ENCODE results near the gene ARHGEF4. TPM values are rescaled to one million over a fixed set of nuclear protein-coding genes. Genes with fewer than 3 reads are reported as not detected.

The ARHGEF4 gene
- total RNA-seq, 2 donors from 2014 or later = 0.77 to 1.5 TPM

GRCh38 chr2:131031875-131032274 is 195.2 kb downstream of the ARHGEF4 start:
- no peak for ATAC-seq
- H3K36me3 Mint-ChIP-seq (ENCODE audit: low read depth) = no peaks in the 10 kb centered on the region
- H3K4me1 Mint-ChIP-seq = no peaks in the 10 kb centered on the region
- H3K4me3 Mint-ChIP-seq = no peak overlapping the region
- DNase-seq = no peak
- H3K27me3 Mint-ChIP-seq = peaks cover 34% of the 10 kb centered on the region
- H3K27ac Mint-ChIP-seq = no peak overlapping the region
- no peaks in the 10 kb centered on the region for H3K9me3 ChIP-seq (ENCODE audit: control insufficient read depth, low read length, poor library complexity, severe bottlenecking)

DNA sequence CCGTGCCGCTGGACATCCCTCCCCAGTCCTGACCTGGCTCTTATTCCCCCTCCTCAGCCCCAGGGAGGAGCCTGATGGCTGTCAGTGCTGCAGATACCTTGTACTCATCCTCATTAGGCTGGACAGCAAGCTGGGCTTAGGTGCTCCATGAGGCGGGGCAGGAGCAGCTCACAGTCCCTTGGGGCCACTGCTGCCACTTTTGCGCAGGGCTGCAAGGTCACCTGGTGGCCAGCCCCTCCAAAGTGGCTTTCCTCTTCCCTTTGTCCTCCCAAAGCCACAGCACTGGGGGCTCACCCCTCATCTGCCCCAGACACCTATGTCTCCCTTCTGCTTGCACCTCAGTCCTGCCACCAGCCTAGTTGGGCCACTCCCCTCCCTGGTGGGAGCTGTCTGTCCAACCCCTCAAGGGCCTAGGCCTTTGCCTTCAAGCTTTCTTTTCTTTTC is 195.7 kb downstream of the ARHGEF4 start:
- H3K4me1 Mint-ChIP-seq = no peaks in the 10 kb centered on the region
- no peaks in the 10 kb centered on the region for H3K36me3 Mint-ChIP-seq (ENCODE audit: low read depth)
- H3K27me3 Mint-ChIP-seq = peaks cover 39% of the 10 kb centered on the region
- H3K4me3 Mint-ChIP-seq = no peak overlapping the region
- DNase-seq (no peak), ATAC-seq (no peak)
- H3K27ac Mint-ChIP-seq = no peak overlapping the region
- no peaks in the 10 kb centered on the region for H3K9me3 ChIP-seq (ENCODE audit: control insufficient read depth, low read length, poor library complexity, severe bottlenecking)

GRCh38 chr2:131033786-131034121 is 197.0 kb downstream of the ARHGEF4 start:
- Mint-ChIP-seq H3K36me3 (ENCODE audit: low read depth) (no peaks in the 10 kb centered on the region), H3K27ac (no peak overlapping the region), H3K27me3 (peaks cover 42% of the 10 kb centered on the region), H3K4me3 (no peak overlapping the region), H3K4me1 (no peaks in the 10 kb centered on the region)
- DNase-seq = no peak
- ATAC-seq = no peak
- H3K9me3 ChIP-seq (ENCODE audit: control insufficient read depth, low read length, poor library complexity, severe bottlenecking) = no peaks in the 10 kb centered on the region

DNA sequence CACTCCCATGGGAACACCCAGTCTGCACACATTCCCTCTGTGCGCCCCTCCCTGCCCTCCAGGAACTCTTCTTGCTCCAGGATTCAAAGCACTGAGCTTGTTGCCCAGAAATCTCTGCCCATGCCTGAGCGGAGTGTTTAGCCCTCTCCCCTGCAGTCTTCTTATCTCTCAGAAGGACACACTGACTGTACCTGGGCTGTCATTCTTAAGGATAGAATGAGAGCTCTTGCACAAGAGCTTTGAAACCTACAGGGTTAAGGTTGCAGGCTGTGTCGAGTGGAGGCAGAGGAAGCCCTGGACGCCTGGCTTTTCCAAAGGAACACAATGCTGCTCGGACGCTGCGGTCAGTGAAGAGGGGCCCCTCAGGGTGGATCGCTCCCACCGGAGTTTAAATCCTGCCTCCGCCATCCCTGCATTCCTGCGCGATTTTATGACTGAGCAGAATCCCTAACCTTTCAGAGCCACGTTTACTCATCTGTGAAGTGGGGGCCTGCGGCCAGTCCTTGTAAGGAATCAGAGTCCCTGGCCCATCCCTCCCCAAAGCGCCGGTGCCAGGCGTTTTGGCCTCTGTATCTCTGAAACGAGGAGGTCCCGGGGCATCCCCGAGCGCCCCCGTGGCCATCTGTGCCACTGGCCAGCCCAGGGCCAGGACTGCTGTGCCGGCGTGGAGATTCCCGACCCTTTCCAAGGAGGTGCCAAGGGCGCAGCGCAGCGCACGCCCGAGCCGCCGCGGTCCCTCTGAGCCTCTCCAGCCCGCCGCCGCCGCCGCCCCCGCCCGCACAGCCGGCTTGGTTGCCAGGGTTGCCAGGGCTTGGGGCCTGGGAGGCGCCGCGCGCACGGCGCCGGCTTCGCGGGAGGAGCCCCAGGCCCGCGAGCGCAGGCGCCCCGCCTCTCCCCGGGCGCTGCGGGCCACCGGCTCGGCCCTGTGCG is 197.7 kb downstream of the ARHGEF4 start:
- ATAC-seq (peak; percentile 46), DNase-seq (no peak)
- H3K27ac Mint-ChIP-seq = no peak overlapping the region
- no peaks in the 10 kb centered on the region for H3K36me3 Mint-ChIP-seq (ENCODE audit: low read depth)
- H3K27me3 Mint-ChIP-seq = peaks cover 42% of the 10 kb centered on the region
- peak overlapping the region; percentile 5 for H3K4me3 Mint-ChIP-seq
- H3K4me1 Mint-ChIP-seq = no peaks in the 10 kb centered on the region
- H3K9me3 ChIP-seq (ENCODE audit: control insufficient read depth, low read length, poor library complexity, severe bottlenecking) = no peaks in the 10 kb centered on the region

GRCh38 chr2:131035112-131035825 is 198.6 kb downstream of the ARHGEF4 start:
- Mint-ChIP-seq H3K4me3 (peak overlapping the region; percentile 69), H3K27ac (no peak overlapping the region), H3K36me3 (ENCODE audit: low read depth) (no peaks in the 10 kb centered on the region), H3K4me1 (peaks cover 2% of the 10 kb centered on the region), H3K27me3 (peaks cover 36% of the 10 kb centered on the region)
- H3K9me3 ChIP-seq (ENCODE audit: control insufficient read depth, low read length, poor library complexity, severe bottlenecking) = no peaks in the 10 kb centered on the region
- DNase-seq (no peak), ATAC-seq (no peak)

DNA sequence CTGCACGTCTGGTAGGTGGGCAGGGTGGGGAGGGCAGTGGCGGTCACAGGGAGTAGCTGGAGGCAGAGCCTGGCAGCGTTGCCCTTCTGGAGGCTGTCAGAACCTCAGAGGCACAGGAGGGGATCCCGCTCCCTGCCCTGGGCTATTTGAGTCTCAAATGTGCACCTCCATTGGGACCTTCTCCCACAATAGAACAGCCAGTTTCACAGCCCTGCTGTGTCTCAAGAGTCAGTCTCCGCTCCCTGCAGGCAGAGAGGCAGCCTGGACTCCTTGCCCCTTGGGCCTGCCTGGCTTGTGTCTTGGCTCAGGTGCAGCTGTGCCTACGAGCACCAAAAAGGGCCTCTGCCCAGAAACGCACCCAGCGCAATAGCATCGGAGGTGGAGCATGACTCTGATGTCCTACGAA is 199.1 kb downstream of the ARHGEF4 start:
- no peaks in the 10 kb centered on the region for H3K9me3 ChIP-seq (ENCODE audit: control insufficient read depth, low read length, poor library complexity, severe bottlenecking)
- ATAC-seq (no peak), DNase-seq (no peak)
- no peak overlapping the region for H3K27ac Mint-ChIP-seq
- H3K4me1 Mint-ChIP-seq = peaks cover 2% of the 10 kb centered on the region
- peaks cover 33% of the 10 kb centered on the region for H3K27me3 Mint-ChIP-seq
- no peaks in the 10 kb centered on the region for H3K36me3 Mint-ChIP-seq (ENCODE audit: low read depth)
- H3K4me3 Mint-ChIP-seq = no peak overlapping the region

- Mint-ChIP-seq H3K27me3 (peaks cover 33% of the 10 kb centered on the region), H3K27ac (no peak overlapping the region), H3K4me1 (peaks cover 6% of the 10 kb centered on the region), H3K4me3 (peak overlapping the region; percentile 19), H3K36me3 (ENCODE audit: low read depth) (no peaks in the 10 kb centered on the region)
- no peak for ATAC-seq
- no peaks in the 10 kb centered on the region for H3K9me3 ChIP-seq (ENCODE audit: control insufficient read depth, low read length, poor library complexity, severe bottlenecking)
- no peak for DNase-seq
Measured at GRCh38 chr2:131036269-131036668, 199.6 kb downstream of the ARHGEF4 start.

DNA sequence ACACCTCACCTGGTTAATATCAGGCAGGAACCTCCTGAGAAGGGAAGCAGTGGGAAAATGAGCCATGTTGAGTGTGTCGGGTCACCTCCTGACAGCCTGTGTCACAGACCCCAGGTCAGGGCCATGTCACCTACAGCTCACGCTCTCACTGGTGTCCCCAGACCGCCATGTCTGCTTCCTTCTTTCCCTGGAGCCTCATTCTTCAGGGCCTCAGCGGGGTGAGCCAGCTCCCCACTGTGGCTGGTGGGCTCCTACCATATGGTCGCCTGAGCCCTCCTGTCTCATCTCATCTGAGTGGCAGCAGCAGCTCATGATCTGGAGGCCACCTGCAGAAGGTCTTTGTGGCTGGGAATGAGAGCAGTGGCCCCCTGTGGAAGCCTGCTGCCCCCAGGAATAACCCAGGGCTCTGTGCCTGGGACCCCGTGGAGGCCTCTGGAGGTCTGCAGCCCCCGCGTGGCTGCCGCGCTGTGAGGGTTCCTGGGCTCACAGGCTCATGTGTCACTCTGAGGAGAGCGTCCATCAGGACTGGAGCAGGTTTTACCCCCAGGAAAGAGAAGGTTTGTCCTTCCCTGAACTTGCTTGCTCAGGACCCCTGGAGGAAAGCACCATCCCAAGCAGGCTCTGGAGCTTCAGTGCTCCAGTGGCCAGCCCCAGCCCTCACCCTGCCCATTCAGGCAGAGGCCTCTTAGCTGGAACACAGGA is 200.1 kb downstream of the ARHGEF4 start:
- H3K4me1 Mint-ChIP-seq = peaks cover 11% of the 10 kb centered on the region
- no peaks in the 10 kb centered on the region for H3K9me3 ChIP-seq (ENCODE audit: control insufficient read depth, low read length, poor library complexity, severe bottlenecking)
- ATAC-seq (no peak), DNase-seq (no peak)
- H3K27me3 Mint-ChIP-seq = peaks cover 33% of the 10 kb centered on the region
- no peak overlapping the region for H3K4me3 Mint-ChIP-seq
- H3K27ac Mint-ChIP-seq = no peak overlapping the region
- no peaks in the 10 kb centered on the region for H3K36me3 Mint-ChIP-seq (ENCODE audit: low read depth)

GRCh38 chr2:131037398-131038257 is 200.9 kb downstream of the ARHGEF4 start:
- ATAC-seq (no peak), DNase-seq (no peak)
- peaks cover 14% of the 10 kb centered on the region for H3K4me1 Mint-ChIP-seq
- no peak overlapping the region for H3K4me3 Mint-ChIP-seq
- H3K9me3 ChIP-seq (ENCODE audit: control insufficient read depth, low read length, poor library complexity, severe bottlenecking) = no peaks in the 10 kb centered on the region
- H3K27me3 Mint-ChIP-seq = peaks cover 33% of the 10 kb centered on the region
- H3K27ac Mint-ChIP-seq = no peak overlapping the region
- no peaks in the 10 kb centered on the region for H3K36me3 Mint-ChIP-seq (ENCODE audit: low read depth)

DNA sequence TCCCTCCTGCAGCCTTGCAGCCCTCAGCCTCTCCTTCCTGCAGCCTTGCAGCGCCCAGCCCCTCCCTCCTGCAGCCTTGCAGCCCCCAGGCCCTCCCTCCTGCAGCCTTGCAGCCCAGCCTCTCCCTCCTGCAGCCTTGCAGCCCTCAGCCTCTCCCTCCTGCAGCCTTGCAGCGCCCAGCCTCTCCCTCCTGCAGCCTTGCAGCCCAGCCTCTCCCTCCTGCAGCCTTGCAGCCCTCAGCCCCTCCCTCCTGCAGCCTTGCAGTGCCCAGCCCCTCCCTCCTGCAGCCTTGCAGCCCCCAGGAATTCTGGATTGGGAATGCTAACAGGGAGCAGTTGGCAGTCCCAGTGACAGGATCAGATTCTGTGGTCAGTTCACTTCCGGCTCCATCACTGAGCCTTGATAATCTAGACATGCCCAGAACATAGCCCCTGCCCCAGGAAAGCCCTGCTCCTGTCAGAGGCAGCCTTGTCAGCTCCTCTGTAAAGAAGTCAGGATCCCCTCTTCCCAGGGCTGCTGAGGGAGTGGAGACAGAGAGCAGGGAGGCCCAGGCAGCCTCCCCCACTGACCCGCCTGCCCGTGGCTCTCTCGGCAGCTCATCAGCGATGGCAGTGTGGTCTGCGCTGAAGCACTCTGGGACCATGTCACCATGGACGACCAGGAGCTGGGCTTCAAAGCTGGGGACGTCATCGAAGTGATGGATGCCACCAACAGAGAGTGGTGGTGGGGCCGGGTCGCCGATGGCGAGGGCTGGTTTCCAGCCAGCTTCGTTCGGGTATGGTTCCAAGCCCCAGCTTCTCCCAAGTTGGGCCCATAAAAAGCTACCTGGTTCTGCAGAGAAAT is 201.8 kb downstream of the ARHGEF4 start:
- DNase-seq (no peak), ATAC-seq (no peak)
- Mint-ChIP-seq H3K4me3 (no peak overlapping the region), H3K4me1 (peaks cover 14% of the 10 kb centered on the region), H3K27ac (no peak overlapping the region), H3K36me3 (ENCODE audit: low read depth) (no peaks in the 10 kb centered on the region), H3K27me3 (peaks cover 28% of the 10 kb centered on the region)
- H3K9me3 ChIP-seq (ENCODE audit: control insufficient read depth, low read length, poor library complexity, severe bottlenecking) = no peaks in the 10 kb centered on the region

DNA sequence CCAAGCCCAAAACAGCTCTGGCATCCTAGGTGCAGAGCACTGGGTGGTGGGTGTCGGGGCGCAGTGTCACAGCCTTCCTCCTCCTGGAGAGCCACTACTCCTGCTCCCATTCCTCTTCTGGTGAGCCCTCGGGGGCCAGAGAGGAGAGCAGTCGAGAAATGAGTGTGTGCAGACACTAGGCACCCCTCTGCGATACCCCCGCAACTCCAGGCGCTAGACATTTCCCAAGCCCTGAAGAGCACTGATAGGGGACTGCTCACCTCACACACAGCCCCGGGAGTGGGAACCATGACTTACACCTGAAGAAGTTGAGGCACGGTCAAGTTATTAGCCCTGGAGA is 202.4 kb downstream of the ARHGEF4 start:
- DNase-seq (no peak), ATAC-seq (no peak)
- Mint-ChIP-seq H3K27me3 (peaks cover 22% of the 10 kb centered on the region), H3K36me3 (ENCODE audit: low read depth) (no peaks in the 10 kb centered on the region), H3K27ac (no peak overlapping the region), H3K4me3 (peak overlapping the region; percentile 90), H3K4me1 (peaks cover 19% of the 10 kb centered on the region)
- H3K9me3 ChIP-seq (ENCODE audit: control insufficient read depth, low read length, poor library complexity, severe bottlenecking) = no peaks in the 10 kb centered on the region

GRCh38 chr2:131039535-131039907 is 202.8 kb downstream of the ARHGEF4 start:
- H3K9me3 ChIP-seq (ENCODE audit: control insufficient read depth, low read length, poor library complexity, severe bottlenecking) = no peaks in the 10 kb centered on the region
- H3K27ac Mint-ChIP-seq = no peak overlapping the region
- H3K4me1 Mint-ChIP-seq = peaks cover 20% of the 10 kb centered on the region
- peak overlapping the region; percentile 90 for H3K4me3 Mint-ChIP-seq
- peaks cover 18% of the 10 kb centered on the region for H3K27me3 Mint-ChIP-seq
- H3K36me3 Mint-ChIP-seq (ENCODE audit: low read depth) = no peaks in the 10 kb centered on the region
- no peak for DNase-seq
- ATAC-seq = no peak
